ENCODE results near the gene STK11IP. TPM values are rescaled to one million over a fixed set of nuclear protein-coding genes. Genes with fewer than 3 reads are reported as not detected.

The STK11IP gene
- total RNA-seq, 1 donor from 2014 or later: 18.7 TPM

DNA sequence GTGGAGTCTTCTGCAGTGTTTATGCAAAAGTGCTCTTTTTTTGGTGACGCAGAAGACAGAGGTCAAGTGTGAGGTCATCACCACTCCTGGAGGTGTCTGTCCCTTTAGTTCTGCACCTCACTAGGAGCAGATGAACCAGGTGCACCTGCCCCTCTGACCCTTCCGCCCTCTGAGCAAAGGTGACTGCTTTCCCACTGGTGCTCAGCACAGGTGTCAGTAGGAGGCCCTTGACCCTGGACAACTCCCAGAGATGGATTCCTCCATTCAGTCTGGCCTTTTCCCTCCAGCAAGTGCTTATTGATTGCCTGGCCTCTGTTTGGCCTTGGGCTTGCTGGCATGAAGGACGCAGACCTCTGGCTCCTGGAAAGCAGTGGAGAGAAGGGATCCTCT, 21.1 kb downstream of the STK11IP start:
- no peak for DNase-seq (ENCODE audit: low read depth)

DNA sequence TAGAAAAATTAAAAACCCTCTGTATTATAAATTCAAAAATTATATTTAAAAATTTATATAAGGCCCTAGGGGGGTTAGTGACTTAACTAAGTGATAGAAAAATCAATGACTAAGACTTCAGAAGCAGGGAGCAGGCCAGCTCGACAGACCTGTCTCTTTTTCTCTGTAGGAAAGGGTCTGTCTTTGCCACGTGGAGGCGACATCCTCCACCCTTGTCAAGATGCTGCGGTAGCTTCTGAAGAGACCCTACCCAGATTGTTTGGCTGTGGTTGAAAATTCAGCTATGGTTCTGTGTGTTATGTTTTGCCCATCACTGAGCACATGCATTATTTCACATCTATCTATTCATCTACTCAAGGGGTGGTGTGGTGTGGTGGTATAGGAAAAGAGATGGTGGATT, 21.6 kb downstream of the STK11IP start:
- no peak for DNase-seq (ENCODE audit: low read depth)

DNA sequence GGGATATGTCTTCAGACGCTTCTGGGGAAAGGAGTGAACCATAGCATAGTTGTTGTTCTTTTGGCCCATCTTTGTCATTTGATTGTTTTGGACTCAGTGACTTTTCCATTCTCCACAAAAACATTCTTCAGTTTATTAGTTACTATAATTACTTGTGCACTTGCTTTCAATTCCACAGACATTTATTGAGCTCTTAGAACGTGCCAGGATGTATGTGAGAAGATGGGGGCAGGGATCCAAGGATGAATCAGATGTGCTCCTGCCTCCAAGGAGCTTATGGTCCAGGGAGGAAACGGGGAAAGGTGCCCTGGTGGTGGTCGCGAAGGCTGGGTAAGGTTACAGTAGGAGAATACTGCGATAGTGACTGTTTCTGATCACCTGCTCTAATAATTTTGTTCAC, 22.9 kb downstream of the STK11IP start:
- DNase-seq (ENCODE audit: low read depth): no peak

DNA sequence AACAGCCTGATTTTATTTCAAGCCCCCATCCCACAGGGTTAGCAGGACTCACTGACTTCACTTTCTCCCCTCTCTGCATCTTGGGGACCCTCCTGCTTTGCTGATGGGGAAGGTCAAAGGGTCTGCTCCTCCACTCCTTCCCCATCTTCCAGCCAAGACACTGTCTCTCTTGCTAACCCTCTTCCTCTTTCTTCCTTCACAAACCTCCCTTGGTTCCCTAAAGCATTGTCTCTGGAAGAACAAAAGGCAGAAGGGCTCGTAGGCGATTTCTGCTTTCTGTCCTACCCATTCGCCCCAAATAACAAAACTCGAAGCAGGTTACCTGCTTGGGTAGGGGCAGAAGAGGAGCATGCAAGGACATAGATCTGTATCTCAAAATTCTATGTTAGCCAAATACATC, 24.3 kb downstream of the STK11IP start:
- no peak for DNase-seq (ENCODE audit: low read depth)

DNA sequence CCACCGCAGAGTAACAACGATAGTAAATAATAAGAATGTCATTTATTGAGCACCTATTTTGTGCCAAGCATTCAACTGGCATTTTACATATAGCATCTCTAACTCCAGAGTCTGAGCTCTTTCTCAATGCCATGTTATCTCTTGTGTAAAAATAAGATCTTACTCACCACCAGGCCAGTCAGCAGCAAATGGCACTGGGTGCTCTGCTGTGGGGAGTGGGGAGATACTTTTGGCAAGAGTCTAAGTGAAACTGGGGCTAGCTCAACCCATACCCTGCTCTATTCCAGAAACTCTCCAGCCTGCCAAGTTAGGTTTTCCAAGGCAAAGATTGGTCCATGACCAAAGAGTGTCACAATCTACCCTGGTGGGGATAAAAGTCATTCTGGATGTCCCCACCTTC, 24.8 kb downstream of the STK11IP start:
- no peak for DNase-seq (ENCODE audit: low read depth)

DNA sequence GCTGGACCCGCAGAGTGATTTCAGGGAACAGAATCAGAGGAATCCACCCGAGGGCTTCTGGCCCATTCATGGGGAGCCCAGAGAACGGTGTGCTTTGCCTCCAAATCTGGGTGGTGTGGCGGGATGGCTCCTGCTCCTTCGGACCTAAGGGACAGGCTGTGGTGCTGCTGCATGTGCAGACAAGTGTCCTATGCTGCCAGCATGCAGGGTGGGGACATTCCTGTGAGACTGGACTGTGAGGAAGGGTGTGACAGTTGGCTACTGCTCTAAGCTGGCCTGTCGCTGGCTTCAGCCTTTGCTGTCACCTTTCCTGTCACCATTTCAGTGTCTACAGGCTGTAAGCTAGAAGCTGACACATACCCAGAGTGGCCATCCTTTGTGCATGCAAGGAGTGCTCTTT, 26.9 kb downstream of the STK11IP start:
- DNase-seq (ENCODE audit: low read depth): no peak

DNA sequence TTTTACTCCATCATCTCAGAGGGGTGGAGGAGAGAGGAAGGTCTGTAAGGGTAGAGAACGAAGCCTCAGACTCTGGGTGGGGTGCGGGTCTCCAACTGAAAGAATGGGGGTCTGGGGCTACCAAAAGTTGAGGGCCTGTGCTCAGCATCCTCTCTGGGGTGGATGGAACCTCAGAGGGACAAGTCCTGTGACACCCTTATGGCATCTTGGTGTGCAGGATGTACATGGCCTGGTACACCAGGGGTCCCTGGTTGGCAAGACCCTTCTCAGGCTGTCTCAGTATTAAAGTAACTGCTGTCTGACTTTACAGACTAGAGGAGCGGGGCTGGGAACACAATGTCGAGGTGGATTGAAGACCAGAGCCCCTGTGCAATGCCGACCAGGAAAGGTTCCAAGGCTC, 27.5 kb downstream of the STK11IP start:
- no peak for DNase-seq (ENCODE audit: low read depth)

DNA sequence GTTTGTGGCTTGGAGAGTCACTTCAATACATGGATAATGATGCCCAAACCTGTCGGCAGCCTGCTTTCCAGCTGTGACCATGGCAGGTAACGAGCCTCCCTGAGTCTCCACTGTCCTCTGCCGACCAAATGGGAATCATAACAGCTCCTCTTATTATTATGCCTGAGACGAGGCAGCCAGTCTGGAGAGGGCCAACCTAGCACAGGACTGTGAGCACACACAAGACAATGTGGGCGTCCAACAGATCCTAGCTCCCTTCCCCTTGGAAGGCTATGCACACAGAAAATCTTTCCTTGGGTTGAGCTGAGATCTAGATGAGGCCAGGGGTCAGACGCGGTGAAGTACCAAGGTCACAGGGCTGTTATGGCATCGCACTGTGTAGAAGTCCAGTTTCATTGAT, 28.9 kb downstream of the STK11IP start:
- DNase-seq (ENCODE audit: low read depth): no peak

DNA sequence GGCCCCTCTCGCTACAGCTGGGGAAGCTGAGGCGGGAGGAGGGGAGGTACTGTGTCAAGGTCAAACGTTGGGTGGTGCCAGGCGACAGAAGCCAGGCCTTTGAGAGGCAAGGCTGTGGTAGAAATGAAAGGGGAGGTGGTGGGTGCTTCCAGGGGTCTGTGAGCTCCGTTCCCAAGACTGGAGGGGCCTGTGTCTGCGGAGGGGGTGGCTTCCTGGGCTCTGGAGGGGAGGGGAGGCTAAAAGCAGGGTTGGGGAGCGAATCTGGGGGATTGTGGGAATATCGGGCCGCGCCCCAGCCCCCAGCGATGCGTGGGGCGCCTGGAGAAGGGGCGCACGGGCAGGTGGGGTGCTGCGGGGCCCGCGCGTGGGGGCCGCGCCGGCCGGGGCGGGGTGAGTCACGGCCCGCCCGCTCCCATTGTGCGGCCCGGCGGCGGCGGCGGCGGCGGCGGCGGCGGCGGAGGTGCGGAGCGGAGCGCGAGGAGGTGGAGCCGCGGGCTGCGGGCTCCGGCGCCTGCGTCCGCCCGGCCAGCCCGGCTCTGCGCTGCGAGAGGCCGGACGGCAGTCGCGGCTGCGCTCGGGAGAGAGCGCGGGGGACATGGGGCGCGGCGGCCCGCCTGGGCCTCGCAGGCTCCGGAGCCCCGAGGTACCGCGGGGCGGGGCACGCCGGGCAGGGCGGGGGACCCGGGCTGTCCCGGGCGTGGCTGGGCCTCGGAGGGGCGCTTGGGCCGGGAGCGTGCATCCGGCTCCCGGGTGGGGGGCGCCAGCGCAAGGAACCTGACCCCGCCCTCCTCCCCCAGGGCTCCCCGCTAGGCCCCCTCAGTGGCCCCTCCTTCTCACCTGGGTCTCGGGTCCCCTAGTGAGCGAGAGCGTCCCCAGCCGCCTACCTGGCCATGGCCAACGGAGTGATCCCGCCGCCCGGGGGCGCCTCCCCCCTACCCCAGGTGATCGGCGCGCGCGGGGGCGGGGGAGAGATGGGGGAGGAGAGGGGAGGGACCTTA, 29.7 kb downstream of the STK11IP start, which contains the start of gene SLC4A3:
TSS of gene SLC4A3 (plus strand) at position 528 of the 998 bp plus-strand sequence. CDS start at position 891, 363 bp downstream.
- DNase-seq (ENCODE audit: low read depth): no peak

DNA sequence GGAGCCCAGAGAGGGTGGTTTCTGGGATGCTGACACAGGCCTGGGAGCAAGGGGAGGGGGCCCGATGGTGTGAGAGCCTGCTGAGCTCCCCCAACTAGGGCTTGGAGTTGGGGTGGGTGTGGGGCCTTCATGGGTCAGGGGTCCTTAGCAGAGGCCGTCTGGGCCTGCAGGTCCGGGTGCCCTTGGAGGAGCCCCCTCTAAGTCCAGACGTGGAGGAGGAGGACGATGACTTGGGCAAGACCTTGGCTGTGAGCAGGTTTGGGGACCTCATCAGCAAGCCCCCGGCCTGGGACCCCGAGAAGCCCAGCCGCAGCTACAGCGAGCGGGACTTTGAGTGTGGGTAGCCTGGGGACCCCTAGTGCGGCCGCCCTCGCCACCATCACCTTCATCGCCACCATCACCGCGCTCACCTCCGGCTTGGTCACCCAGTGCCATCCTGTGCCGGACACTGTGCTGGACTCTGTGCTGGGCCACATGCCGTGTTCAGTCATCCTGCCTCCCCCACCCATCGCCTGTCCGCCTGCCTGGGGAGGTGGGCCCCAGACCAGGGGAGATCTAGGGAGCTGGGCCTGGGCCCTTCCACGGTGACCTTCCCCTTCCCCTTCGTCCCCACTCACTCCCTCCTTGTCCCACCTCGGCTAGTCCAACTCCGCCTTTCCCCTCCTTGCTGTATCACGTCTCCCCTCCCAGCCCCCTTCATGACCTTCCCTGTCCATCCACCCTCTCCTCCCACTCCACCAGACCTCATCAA, 30.8 kb downstream of the STK11IP start:
- no peak for DNase-seq (ENCODE audit: low read depth)

DNA sequence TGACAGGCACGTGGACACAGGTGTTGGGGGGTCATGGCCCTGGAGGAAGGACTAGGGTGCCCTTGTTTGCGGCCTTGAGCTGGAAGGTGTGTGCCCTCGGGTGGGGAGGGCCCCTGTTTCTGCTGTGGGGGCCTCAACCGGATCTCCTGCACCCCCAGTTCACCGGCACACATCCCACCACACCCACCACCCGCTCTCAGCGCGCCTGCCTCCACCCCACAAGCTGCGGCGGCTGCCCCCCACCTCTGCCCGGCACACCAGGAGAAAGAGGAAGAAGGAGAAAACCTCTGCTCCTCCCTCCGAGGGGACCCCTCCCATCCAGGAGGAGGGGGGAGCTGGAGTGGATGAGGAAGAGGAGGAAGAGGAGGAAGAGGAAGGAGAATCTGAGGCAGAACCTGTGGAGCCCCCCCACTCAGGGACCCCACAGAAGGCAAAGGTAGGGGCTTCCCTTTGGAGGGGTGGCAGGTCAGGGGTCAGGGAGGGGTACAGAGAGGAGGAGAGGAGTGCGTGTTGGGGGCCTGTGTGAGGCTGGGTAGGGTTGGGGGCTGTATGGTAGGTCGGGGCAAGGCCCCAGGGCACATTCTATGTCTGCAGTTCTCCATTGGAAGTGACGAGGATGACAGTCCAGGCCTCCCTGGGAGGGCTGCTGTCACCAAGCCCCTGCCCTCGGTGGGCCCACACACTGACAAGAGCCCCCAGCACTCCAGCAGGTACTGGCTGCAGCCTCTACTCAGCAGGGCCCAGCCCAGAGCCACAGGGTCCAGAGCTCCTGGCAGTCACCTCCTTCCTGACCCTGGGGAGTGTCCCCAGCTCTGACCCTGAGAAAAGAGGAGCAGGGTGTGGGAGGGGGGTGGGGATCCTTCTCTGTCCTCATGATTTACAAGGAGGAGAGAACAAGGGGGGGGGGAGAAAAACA, 31.6 kb downstream of the STK11IP start:
- no peak for DNase-seq (ENCODE audit: low read depth)

DNA sequence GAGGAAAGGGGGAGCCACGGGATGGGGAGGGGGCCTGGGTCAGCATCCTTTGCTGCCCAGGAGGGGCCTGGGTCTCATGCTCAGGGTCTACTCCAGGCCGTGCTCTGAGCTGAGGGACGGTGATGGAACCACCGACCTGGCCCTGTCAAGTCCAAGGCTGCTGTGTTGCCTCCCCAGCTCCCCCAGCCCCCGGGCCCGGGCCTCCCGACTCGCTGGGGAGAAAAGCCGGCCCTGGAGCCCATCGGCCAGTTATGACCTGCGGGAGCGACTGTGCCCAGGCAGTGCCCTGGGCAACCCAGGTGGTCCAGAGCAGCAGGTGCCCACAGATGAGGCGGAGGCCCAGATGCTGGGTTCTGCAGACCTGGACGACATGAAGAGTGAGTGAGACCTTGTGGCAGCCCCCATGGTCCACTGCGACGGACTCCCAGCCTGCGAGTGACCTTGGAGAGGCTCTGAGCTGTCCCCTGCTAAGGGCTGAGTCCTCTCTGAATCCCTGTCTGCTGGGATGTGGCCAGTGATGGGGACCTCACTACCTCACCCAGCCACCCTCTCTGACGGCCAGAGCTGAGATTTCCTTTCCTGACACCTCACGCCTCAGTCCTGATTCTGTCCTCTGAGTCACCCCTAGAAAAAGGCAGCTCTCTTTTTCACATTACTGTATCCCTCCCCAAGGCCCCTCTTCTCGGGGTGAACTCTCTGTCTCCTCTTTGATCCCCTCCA, 32.5 kb downstream of the STK11IP start:
- no peak for DNase-seq (ENCODE audit: low read depth)

DNA sequence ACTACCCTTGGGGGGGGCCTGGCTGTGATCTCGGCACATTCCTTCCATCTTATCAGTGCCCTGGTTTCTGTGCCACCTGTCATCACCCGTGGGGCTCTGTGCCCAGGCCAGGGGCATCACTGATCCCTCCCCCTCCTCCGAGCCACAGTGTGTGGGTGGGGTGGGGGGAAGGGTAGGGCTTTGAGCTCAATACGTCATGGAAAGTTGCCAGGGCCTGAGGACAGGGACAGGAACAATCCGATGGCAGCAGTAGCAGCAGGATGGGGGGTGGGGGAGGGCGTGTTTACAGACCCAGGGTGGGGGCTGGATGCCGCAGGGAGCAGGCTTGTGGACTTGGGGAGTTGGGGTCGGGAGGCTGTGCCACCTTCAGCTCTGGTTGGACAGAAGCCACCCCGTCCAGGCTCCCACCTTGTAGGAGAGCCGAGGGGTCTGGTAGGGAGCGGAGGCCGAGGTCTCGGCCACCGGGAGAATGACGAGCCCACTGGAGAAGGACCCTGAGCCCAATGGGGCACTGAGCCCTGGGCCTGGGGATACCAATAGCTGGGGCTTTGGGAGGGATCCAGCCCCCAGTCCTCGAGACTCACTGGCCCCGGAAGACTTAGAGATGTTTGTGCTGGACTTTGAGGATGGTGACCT, 33.2 kb downstream of the STK11IP start:
- no peak for DNase-seq (ENCODE audit: low read depth)

DNA sequence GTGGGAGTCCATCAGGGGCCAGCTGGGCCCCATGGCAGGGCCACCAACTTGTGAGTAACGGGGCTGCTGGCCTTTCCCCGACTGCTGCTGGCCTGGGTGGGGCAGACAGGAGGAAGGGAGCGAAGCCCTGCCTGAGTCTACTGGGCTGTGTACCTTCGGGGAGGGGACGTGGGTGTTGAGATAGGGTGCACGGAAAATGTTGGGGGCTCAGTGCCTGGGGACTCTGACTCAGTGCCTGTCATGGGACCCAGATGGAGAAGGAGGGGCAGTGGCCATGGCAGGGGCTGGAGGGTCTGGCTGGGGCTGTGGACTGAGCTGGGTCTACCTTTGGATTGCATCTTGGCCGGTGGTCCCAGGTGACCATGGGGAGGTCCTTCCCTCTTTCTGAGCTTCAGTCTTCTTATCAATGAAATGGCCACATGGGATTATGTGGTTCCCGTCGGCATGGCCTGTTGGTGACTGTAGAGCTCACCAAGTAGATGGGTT, 33.8 kb downstream of the STK11IP start:
- DNase-seq (ENCODE audit: low read depth): no peak

DNA sequence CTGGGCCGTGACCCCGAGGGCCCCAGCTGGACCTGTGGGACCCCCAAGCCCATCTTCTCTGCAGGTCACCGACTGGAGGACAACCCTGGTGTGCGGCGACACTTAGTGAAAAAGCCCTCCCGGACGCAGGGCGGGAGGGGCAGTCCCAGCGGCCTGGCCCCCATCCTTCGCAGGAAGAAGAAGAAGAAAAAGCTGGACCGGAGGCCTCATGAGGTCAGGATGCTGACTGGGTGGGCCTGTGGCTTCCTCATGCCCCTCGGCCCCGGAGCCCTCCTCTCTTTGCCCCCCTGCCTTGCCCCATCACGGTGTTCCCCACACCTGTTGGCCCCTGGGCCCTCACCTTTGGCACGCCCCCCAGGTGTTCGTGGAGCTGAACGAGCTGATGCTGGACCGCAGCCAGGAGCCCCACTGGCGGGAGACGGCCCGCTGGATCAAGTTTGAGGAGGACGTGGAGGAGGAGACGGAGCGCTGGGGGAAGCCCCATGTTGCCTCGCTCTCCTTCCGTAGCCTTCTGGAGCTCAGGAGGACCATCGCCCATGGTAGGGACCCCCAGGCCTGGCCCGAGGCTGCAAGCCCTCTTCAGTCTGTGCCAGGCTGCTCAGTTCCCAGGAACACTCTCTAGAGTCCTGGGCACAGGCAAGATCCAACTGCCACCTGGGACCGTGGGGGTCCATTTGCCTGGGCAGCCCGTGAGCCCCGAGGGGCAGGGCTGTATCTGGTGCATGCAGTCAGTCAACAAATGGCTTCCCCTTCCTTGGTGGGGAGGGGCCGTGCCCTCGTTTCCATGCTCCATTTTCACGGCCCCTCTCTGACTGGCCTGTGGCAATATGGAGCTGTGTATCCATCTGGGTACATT, 34.5 kb downstream of the STK11IP start:
- no peak for DNase-seq (ENCODE audit: low read depth)

DNA sequence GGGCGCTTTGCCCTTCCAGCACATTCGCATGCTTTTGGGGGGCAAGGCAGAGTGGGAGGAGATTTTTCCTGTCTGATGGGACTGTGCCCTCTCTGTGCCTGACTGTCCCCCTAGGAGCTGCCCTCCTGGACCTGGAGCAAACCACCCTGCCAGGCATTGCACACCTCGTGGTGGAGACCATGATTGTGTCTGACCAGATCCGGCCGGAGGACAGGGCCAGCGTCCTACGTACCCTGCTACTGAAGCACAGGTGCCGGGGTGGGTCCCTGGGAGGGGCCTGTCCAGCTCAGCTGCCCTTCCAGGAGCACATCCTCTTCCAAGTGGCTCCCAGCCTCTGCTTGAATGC, 35.1 kb downstream of the STK11IP start:
- no peak for DNase-seq (ENCODE audit: low read depth)

DNA sequence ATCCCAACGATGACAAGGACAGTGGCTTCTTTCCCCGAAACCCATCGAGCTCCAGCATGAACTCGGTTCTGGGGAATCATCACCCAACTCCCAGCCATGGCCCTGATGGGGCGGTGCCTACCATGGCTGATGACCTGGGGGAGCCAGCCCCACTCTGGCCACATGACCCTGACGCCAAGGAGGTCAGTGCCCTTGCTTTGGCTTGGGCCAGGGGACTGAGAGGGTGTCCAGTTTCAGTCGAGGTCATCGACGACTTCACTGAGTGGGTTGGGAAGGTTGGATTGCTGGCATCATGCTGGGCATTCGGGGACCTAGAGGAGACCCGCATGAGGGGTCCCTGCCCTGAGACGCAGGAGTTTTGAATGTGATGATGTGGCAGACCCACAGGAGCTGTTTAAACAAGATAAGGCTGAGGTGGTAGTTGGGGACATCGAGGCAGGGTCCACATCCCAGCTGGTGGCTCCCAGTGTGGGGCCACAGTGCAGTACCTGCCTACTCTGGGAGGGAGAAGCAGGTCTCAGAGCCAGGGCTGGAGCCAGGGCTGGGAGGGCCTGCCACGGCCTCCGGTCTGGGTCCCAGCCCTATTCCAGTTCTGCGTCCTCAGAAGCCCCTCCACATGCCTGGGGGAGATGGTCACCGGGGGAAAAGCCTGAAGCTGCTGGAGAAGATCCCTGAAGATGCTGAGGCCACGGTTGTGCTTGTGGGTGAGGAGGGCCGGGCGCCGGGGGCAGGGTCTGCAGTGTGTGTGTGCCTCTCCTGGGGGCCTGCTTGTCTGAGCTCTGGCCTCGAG, 35.8 kb downstream of the STK11IP start:
- DNase-seq (ENCODE audit: low read depth): no peak

DNA sequence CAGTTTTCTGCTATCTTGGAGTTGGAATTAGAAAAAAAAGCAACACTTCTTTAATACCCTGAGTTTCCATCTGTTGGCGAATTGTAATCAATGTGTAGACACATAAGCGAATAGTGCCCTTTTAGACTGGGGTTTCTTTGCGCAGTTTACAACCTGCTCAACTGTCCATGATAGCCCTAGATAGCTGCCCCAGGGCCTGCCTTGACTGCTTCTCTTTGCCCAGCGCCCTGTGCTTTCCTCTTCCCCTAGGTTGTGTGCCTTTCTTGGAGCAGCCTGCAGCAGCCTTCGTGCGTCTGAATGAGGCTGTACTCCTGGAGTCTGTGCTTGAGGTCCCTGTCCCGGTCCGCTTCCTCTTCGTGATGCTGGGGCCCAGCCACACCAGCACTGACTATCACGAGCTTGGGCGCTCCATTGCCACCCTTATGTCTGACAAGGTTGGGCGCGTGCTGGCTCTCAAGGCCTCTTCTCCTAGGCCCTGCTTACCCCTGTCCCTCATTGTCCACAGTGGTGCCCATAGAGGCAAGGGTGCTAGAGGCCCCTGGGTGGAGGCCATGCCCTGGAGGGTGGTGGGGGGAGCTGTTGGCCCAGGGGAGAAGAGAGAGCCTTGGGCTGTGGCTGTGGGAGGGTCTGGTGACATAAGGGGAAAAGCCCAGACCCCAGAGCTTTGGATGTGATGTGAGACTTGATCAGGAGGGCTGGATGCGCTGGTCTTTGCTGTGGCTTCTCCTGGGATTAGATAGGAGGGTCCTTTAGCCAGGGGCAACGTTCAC, 36.7 kb downstream of the STK11IP start:
- no peak for DNase-seq (ENCODE audit: low read depth)
